Measurements from ENCODE around the gene LAMTOR5.

DNA sequence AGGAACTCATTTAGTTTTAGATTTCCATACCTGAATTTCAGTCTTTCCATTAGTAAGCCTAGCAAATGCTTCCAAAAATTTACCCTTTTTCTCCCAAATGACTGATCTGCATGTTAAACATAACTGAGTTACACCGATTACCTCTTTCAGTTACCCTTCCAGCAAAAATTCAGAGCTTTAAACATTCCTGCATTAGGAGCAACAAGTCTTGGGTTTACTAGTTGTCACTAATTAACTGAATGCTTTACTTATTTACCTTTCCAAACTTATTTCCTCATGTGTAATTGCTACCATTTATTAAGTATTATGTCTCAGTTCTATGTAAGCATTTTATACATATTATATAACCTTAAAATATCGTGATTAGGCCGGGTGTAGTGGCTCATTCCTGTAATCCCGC, 3.1 kb downstream of the LAMTOR5 start:
- TF ChIP-seq, protein P1, sequence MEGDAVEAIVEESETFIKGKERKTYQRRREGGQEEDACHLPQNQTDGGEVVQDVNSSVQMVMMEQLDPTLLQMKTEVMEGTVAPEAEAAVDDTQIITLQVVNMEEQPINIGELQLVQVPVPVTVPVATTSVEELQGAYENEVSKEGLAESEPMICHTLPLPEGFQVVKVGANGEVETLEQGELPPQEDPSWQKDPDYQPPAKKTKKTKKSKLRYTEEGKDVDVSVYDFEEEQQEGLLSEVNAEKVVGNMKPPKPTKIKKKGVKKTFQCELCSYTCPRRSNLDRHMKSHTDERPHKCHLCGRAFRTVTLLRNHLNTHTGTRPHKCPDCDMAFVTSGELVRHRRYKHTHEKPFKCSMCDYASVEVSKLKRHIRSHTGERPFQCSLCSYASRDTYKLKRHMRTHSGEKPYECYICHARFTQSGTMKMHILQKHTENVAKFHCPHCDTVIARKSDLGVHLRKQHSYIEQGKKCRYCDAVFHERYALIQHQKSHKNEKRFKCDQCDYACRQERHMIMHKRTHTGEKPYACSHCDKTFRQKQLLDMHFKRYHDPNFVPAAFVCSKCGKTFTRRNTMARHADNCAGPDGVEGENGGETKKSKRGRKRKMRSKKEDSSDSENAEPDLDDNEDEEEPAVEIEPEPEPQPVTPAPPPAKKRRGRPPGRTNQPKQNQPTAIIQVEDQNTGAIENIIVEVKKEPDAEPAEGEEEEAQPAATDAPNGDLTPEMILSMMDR (IDR thresholded peaks at IDR 0.05), result no peak
- no peak for TF ChIP-seq POLR2A (IDR thresholded peaks at IDR 0.05)

Measured in Peyer's patch (tissue), 4 donors.